IMR-90 (cell line): ENCODE results near the gene ERAP2. TPM values are rescaled to one million over a fixed set of nuclear protein-coding genes. Genes with fewer than 3 reads are reported as not detected.

Experiments used
- polyA plus RNA-seq, 3 experiments: library from polyadenylated mRNA; depleted of rRNA; stranded (reverse); fragments of >200 nt; gene quantifications; 2 replicates each; pipeline ENCODE4 v1.2.3, GENCODE V29; 2012; ENCODE audit warnings: low replicate concordance in 1 of 3
- total RNA-seq: library from RNA; depleted of rRNA; stranded (reverse); fragments of >200 nt; gene quantifications from 2 replicates; pipeline ENCODE4 v1.2.3, GENCODE V29; 2012
- TF ChIP-seq, protein P1 (sequence below): fragments of 150-350 bp; IDR thresholded peaks from 2 replicates; pipeline ENCODE4 v1.6.1; 2016; ENCODE audit warnings: low read depth, mild to moderate bottlenecking, low read length, moderate library complexity, borderline replicate concordance

ERAP2 gene
- total and polyA plus RNA-seq, 2 of the 4 experiments (the other 2 are of a cell fraction): 10.6 to 21.3 TPM

GRCh38 chr5:96935559-96936430 is 59.5 kb downstream of the ERAP2 start, which contains the start of gene LNPEP (continued):
- TF ChIP-seq, protein P1, sequence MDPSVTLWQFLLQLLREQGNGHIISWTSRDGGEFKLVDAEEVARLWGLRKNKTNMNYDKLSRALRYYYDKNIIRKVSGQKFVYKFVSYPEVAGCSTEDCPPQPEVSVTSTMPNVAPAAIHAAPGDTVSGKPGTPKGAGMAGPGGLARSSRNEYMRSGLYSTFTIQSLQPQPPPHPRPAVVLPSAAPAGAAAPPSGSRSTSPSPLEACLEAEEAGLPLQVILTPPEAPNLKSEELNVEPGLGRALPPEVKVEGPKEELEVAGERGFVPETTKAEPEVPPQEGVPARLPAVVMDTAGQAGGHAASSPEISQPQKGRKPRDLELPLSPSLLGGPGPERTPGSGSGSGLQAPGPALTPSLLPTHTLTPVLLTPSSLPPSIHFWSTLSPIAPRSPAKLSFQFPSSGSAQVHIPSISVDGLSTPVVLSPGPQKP: no peak
